ENCODE measurements around the gene TBL2.

TBL2 gene

GRCh38 chr7:73605601-73606220 lies 27.3 kb upstream of the TBL2 start:
- Histone ChIP-seq H3K79me2 (ENCODE audit: control insufficient read depth, insufficient read depth, low read length, unreplicated experiment) (no peaks in the 10 kb centered on the region), H3K36me3 (ENCODE audit: insufficient read depth, low read length) (no peaks in the 10 kb centered on the region), H3K27ac (ENCODE audit: low read depth, low read length) (no peak overlapping the region), H3K4me1 (ENCODE audit: control insufficient read depth, insufficient read depth, low read length, unreplicated experiment) (peaks cover 8% of the 10 kb centered on the region), H2AFZ (ENCODE audit: low read length, unreplicated experiment) (no peak overlapping the region), H3K4me3 (ENCODE audit: low read depth, low read length) (no peak overlapping the region), H3K27me3 (ENCODE audit: insufficient read depth, low read length) (no peaks in the 10 kb centered on the region)

DNA sequence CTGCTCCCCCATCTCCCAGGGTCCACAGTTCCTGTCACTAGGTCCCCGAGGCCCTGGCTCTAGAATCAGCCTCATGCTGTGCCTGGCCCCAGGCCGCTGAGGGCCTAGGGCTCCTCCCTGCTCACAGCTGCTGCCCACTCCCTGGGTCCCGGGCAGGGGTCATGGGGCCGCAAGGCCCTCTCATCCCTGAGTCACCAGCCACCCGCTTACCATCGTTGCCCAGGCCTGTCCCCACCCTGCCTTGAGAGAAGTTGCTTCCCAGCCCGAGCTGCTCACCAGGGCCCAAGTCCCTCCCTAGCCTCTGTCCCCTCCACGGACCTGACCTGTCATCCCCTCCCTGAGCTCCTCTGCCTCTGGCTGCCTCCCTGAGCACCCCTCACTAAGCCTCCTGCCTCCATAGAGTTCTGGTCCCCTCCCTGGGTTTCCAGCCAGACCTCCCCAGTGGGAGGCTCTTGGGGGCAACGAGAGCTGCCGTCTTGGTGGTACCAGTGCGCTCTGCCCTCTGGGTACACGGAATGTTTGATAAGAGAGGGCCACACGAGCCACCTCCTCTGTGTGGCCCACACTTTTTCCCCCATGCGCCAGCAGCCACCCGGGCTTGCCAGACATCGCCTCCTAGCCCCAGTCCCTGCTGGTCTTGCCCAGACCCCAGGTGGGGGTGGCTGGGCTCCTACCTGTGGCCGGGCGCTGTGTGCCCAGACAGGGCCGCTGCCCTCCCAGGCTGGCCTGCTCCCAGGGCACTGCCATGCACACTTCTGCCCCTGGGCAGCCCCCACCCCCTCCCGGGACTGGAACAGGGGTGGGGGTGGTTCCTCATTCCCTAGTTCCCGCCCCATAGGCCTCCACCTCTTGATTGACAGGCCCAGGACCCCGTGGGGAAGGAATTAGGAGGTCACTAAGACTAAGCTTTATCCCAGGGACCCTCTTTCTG lies 24.6 kb upstream of the TBL2 start:
- Histone ChIP-seq H3K4me3 (ENCODE audit: low read depth, low read length) (no peak overlapping the region), H3K27ac (ENCODE audit: low read depth, low read length) (no peak overlapping the region), H3K4me1 (ENCODE audit: control insufficient read depth, insufficient read depth, low read length, unreplicated experiment) (peaks cover 8% of the 10 kb centered on the region), H3K36me3 (ENCODE audit: insufficient read depth, low read length) (no peaks in the 10 kb centered on the region), H3K27me3 (ENCODE audit: insufficient read depth, low read length) (peaks cover 4% of the 10 kb centered on the region), H2AFZ (ENCODE audit: low read length, unreplicated experiment) (no peak overlapping the region), H3K79me2 (ENCODE audit: control insufficient read depth, insufficient read depth, low read length, unreplicated experiment) (no peaks in the 10 kb centered on the region)

- no peak overlapping the region for H3K4me3 ChIP-seq (ENCODE audit: low read depth, low read length)
- peaks cover 8% of the 10 kb centered on the region for H3K27me3 ChIP-seq (ENCODE audit: insufficient read depth, low read length)
- H3K4me1 ChIP-seq (ENCODE audit: control insufficient read depth, insufficient read depth, low read length, unreplicated experiment) = peaks cover 8% of the 10 kb centered on the region
- no peaks in the 10 kb centered on the region for H3K36me3 ChIP-seq (ENCODE audit: insufficient read depth, low read length)
- H3K27ac ChIP-seq (ENCODE audit: low read depth, low read length) = no peak overlapping the region
- H2AFZ ChIP-seq (ENCODE audit: low read length, unreplicated experiment) = no peak overlapping the region
- H3K79me2 ChIP-seq (ENCODE audit: control insufficient read depth, insufficient read depth, low read length, unreplicated experiment) = no peaks in the 10 kb centered on the region
These were observed 21.5 kb upstream of the TBL2 start for GRCh38 chr7:73599916-73600315.

GRCh38 chr7:73599151-73599882 lies 20.9 kb upstream of the TBL2 start:
- Histone ChIP-seq H3K36me3 (ENCODE audit: insufficient read depth, low read length) (no peaks in the 10 kb centered on the region), H3K79me2 (ENCODE audit: control insufficient read depth, insufficient read depth, low read length, unreplicated experiment) (no peaks in the 10 kb centered on the region), H3K4me3 (ENCODE audit: low read depth, low read length) (no peak overlapping the region), H3K27me3 (ENCODE audit: insufficient read depth, low read length) (peaks cover 8% of the 10 kb centered on the region), H3K27ac (ENCODE audit: low read depth, low read length) (no peak overlapping the region), H2AFZ (ENCODE audit: low read length, unreplicated experiment) (no peak overlapping the region), H3K4me1 (ENCODE audit: control insufficient read depth, insufficient read depth, low read length, unreplicated experiment) (peaks cover 8% of the 10 kb centered on the region)

DNA sequence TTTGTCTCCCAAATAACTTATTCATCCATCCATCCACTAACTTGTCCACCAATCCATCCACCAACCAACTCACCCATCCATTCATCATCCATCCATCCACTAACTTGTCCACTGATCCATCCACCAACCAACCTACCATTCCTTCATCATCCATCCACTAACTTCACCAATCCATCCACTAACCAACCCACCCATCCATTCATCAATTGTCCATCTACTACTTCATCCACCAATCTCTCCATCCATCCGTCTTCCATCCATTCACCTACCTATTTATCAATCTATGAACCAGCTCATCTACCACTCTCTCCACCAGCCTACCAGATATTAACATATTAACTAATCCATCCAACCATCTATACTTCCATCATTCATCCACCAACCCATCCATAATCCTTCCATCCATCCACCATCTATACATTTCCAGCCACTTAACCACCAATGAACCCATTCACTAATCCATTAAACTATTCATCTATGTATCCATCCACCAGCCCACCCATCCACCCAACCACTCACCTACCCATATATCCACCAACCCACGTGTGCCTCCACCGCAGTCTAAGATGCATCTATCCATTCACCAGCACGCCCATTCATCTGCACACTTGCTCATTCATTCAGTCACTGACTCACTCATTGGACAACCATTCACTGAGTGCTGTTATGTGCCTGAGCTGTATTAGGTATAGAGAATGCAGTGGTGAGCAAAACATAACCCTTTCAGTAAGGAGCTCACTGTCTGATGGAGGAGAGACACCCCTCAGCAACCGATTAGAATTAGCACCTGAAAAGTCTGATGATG lies 19.8 kb upstream of the TBL2 start:
- no peaks in the 10 kb centered on the region for H3K36me3 ChIP-seq (ENCODE audit: insufficient read depth, low read length)
- H3K27me3 ChIP-seq (ENCODE audit: insufficient read depth, low read length) = peaks cover 8% of the 10 kb centered on the region
- H3K27ac ChIP-seq (ENCODE audit: low read depth, low read length) = no peak overlapping the region
- H2AFZ ChIP-seq (ENCODE audit: low read length, unreplicated experiment) = no peak overlapping the region
- no peaks in the 10 kb centered on the region for H3K79me2 ChIP-seq (ENCODE audit: control insufficient read depth, insufficient read depth, low read length, unreplicated experiment)
- peaks cover 8% of the 10 kb centered on the region for H3K4me1 ChIP-seq (ENCODE audit: control insufficient read depth, insufficient read depth, low read length, unreplicated experiment)
- no peak overlapping the region for H3K4me3 ChIP-seq (ENCODE audit: low read depth, low read length)

- no peaks in the 10 kb centered on the region for H3K79me2 ChIP-seq (ENCODE audit: control insufficient read depth, insufficient read depth, low read length, unreplicated experiment)
- no peaks in the 10 kb centered on the region for H3K36me3 ChIP-seq (ENCODE audit: insufficient read depth, low read length)
- H3K4me1 ChIP-seq (ENCODE audit: control insufficient read depth, insufficient read depth, low read length, unreplicated experiment) = no peaks in the 10 kb centered on the region
- H2AFZ ChIP-seq (ENCODE audit: low read length, unreplicated experiment) = no peak overlapping the region
- peaks cover 8% of the 10 kb centered on the region for H3K27me3 ChIP-seq (ENCODE audit: insufficient read depth, low read length)
- H3K4me3 ChIP-seq (ENCODE audit: low read depth, low read length) = no peak overlapping the region
- no peak overlapping the region for H3K27ac ChIP-seq (ENCODE audit: low read depth, low read length)
These were observed 18.0 kb upstream of the TBL2 start for GRCh38 chr7:73596191-73597065.

GRCh38 chr7:73595358-73595757 lies 17.0 kb upstream of the TBL2 start:
- H2AFZ ChIP-seq (ENCODE audit: low read length, unreplicated experiment) = no peak overlapping the region
- no peak overlapping the region for H3K4me3 ChIP-seq (ENCODE audit: low read depth, low read length)
- H3K27me3 ChIP-seq (ENCODE audit: insufficient read depth, low read length) = peaks cover 8% of the 10 kb centered on the region
- H3K79me2 ChIP-seq (ENCODE audit: control insufficient read depth, insufficient read depth, low read length, unreplicated experiment) = no peaks in the 10 kb centered on the region
- no peak overlapping the region for H3K27ac ChIP-seq (ENCODE audit: low read depth, low read length)
- no peaks in the 10 kb centered on the region for H3K36me3 ChIP-seq (ENCODE audit: insufficient read depth, low read length)
- H3K4me1 ChIP-seq (ENCODE audit: control insufficient read depth, insufficient read depth, low read length, unreplicated experiment) = no peaks in the 10 kb centered on the region

GRCh38 chr7:73593207-73594045 lies 15.0 kb upstream of the TBL2 start:
- H3K27ac ChIP-seq (ENCODE audit: low read depth, low read length) = no peak overlapping the region

DNA sequence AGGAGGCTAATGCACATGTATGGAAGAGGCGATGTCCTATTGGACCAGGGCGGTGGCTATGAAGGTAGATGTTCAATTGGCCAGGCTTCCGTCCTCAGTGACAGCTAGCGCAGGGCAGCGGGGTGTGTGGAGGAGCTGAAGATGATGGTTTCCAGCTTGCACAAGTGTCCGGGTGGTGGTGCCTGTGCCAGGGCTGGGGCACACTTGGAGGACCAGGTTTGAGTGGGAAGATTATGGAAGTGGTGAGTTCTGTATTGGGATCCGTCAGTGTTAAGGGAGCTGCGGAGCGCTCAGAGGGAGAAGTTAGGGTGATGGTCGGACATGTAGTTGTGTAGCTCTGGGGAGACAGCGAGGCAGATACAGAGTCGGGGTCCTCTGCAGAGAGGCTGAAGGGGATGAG lies 8.5 kb upstream of the TBL2 start:
- no peak overlapping the region for H3K27ac ChIP-seq (ENCODE audit: low read depth, low read length)

More at GRCh38 chr7:73593207-73594045, 15.0 kb upstream of the TBL2 start:
- no peaks in the 10 kb centered on the region for H3K79me2 ChIP-seq (ENCODE audit: control insufficient read depth, insufficient read depth, low read length, unreplicated experiment)
- no peak overlapping the region for H2AFZ ChIP-seq (ENCODE audit: low read length, unreplicated experiment)
- H3K27me3 ChIP-seq (ENCODE audit: insufficient read depth, low read length) = peaks cover 8% of the 10 kb centered on the region
- H3K4me3 ChIP-seq (ENCODE audit: low read depth, low read length) = no peak overlapping the region
- H3K36me3 ChIP-seq (ENCODE audit: insufficient read depth, low read length) = no peaks in the 10 kb centered on the region
- H3K4me1 ChIP-seq (ENCODE audit: control insufficient read depth, insufficient read depth, low read length, unreplicated experiment) = no peaks in the 10 kb centered on the region

More for the DNA sequence above, 8.5 kb upstream of the TBL2 start:
- Histone ChIP-seq H3K4me1 (ENCODE audit: control insufficient read depth, insufficient read depth, low read length, unreplicated experiment) (peaks cover 4% of the 10 kb centered on the region), H3K36me3 (ENCODE audit: insufficient read depth, low read length) (no peaks in the 10 kb centered on the region), H2AFZ (ENCODE audit: low read length, unreplicated experiment) (no peak overlapping the region), H3K4me3 (ENCODE audit: low read depth, low read length) (no peak overlapping the region), H3K79me2 (ENCODE audit: control insufficient read depth, insufficient read depth, low read length, unreplicated experiment) (no peaks in the 10 kb centered on the region), H3K27me3 (ENCODE audit: insufficient read depth, low read length) (no peaks in the 10 kb centered on the region)

All from ACC112 (cell line).